Upper lobe of left lung (tissue), 6 donors: ENCODE results near the gene ABCD4. TPM values are rescaled to one million over a fixed set of nuclear protein-coding genes. Genes with fewer than 3 reads are reported as not detected.

Experiments
- ATAC-seq, 2 donors: fragments of 200-7000 bp; cut with Tn5 transposase; one replicate each; pipeline ENCODE4 v1.9.1; 2022; ENCODE audit warnings: mild to moderate bottlenecking in 2 of 2, moderate library complexity in 2 of 2; ENCODE audit not compliant: low FRiP score in 2 of 2
- DNase-seq, 2 donors: peaks; one replicate each; pipeline ENCODE4 v3.0.0-alpha.2; 2019 to 2020
- H3K27ac ChIP-seq, 4 donors: fragments of 200-600 bp; sonication (generic); one replicate each; pipeline ENCODE4 v1.5.1; 2016 to 2019
- H3K27me3 ChIP-seq, 4 donors: fragments of 200-600 bp; sonication (generic); one replicate each; pipeline ENCODE4 v1.5.1; 2017 to 2019
- H3K36me3 ChIP-seq, 4 donors: fragments of 200-600 bp; sonication (generic); one replicate each; pipeline ENCODE4 v1.5.1; 2016 to 2019
- H3K4me1 ChIP-seq, 4 donors: fragments of 200-600 bp; sonication (generic); one replicate each; pipeline ENCODE4 v1.5.1; 2018 to 2019
- H3K4me3 ChIP-seq, 4 donors: fragments of 200-600 bp; sonication (generic); one replicate each; pipeline ENCODE4 v1.5.1; 2017 to 2019; ENCODE audit warnings: mild to moderate bottlenecking in 2 of 4, moderate library complexity in 1 of 4
- H3K9me3 ChIP-seq, 4 donors: fragments of 200-600 bp; sonication (generic); one replicate each; pipeline ENCODE4 v1.5.1; 2018 to 2019
- CTCF ChIP-seq, 6 experiments: fragments of 450-650 bp in 4 of 6; fragments of 200-600 bp in 2 of 6; sonication (generic) in 2 of 6; IDR thresholded peaks; one replicate each; pipeline ENCODE4 v1.5.1; 2016 to 2019; ENCODE audit warnings: antibody characterized with exemption in 6 of 6
- EP300 ChIP-seq, 4 donors: sonication (generic); formaldehyde crosslinking; IDR thresholded peaks; one replicate each; pipeline ENCODE4 v1.5.1; 2017; ENCODE audit warnings: antibody characterized with exemption in 4 of 4, control low read depth in 2 of 4
- POLR2A ChIP-seq, 4 donors: fragments of 450-650 bp; IDR thresholded peaks; one replicate each; pipeline ENCODE4 v1.5.1; 2016 to 2017; ENCODE audit warnings: antibody characterized with exemption in 4 of 4, mild to moderate bottlenecking in 2 of 4
- POLR2AphosphoS5 ChIP-seq, 2 donors: sonication (generic); formaldehyde crosslinking; IDR thresholded peaks; one replicate each; pipeline ENCODE4 v1.5.1; 2017; ENCODE audit warnings: antibody characterized with exemption in 2 of 2
- WGBS, 2 donors: methylation state at CpG; one replicate each; pipeline ENCODE4 v1.1.5; 2017 to 2018; 5-methylcytosine and 5-hydroxymethylcytosine counted together
- total RNA-seq, 6 donors: library from RNA; depleted of rRNA in 4 of 6; stranded (reverse); fragments of >200 nt in 4 of 6; gene quantifications; one replicate each; pipeline versions ENCODE4 v1.1.0 to v1.2.1, GENCODE V29; 2016 to 2021
- donor health status: DM: no; HTN: no; CAD: no; lungs with moderate emphysema.
- donor health status: DM: no; HTN: yes; CAD: no; lungs with severe emphysema.

ABCD4 gene
- total RNA-seq, 6 donors from 2014 or later = 35.1 to 150 (median 52.5) TPM

GRCh38 chr14:74255281-74255680 is 47.5 kb downstream of the ABCD4 start:
- DNase-seq (no peak), ATAC-seq (no peak)
- no peaks in the 10 kb centered on the region for H3K36me3 ChIP-seq
- no peak overlapping the region for H3K27ac ChIP-seq
- peaks cover 0 to 5% (median 2%) of the 10 kb centered on the region in 4 donors for H3K27me3 ChIP-seq
- peaks cover 15 to 28% (median 21%) of the 10 kb centered on the region in 4 donors for H3K4me1 ChIP-seq
- no peak for TF ChIP-seq POLR2AphosphoS5 (IDR thresholded peaks at IDR 0.05)
- no peak for TF ChIP-seq CTCF (IDR thresholded peaks at IDR 0.05)
- no peak for TF ChIP-seq EP300 (IDR thresholded peaks at IDR 0.05)
- no peak for TF ChIP-seq POLR2A (IDR thresholded peaks at IDR 0.05)
- no peak overlapping the region for H3K4me3 ChIP-seq
- 84 to 85% methylated on average over 3 of the region's 3 CpGs for whole genome bisulfite sequencing, 2 donors
- no peaks in the 10 kb centered on the region for H3K9me3 ChIP-seq

- ATAC-seq (no peak), DNase-seq (no peak)
- H3K4me1 ChIP-seq = peaks cover 3 to 9% (median 8%) of the 10 kb centered on the region in 4 donors
- no peak overlapping the region for H3K27ac ChIP-seq
- TF ChIP-seq POLR2AphosphoS5 (IDR thresholded peaks at IDR 0.05) = no peak
- TF ChIP-seq POLR2A (IDR thresholded peaks at IDR 0.05) = no peak
- no peak for TF ChIP-seq CTCF (IDR thresholded peaks at IDR 0.05)
- TF ChIP-seq EP300 (IDR thresholded peaks at IDR 0.05) = no peak
- WGBS, 2 donors = 70 to 74% methylated on average over 12 of the region's 12 CpGs
- H3K4me3 ChIP-seq = no peak overlapping the region
- H3K9me3 ChIP-seq = no peaks in the 10 kb centered on the region
- no peaks in the 10 kb centered on the region for H3K36me3 ChIP-seq
- H3K27me3 ChIP-seq = no peaks in the 10 kb centered on the region
Measured at GRCh38 chr14:74249433-74250375, 53.0 kb downstream of the ABCD4 start.

- no peak for TF ChIP-seq CTCF (IDR thresholded peaks at IDR 0.05)
- TF ChIP-seq EP300 (IDR thresholded peaks at IDR 0.05) = no peak
- no peak for TF ChIP-seq POLR2A (IDR thresholded peaks at IDR 0.05)
- TF ChIP-seq POLR2AphosphoS5 (IDR thresholded peaks at IDR 0.05) = no peak
- H3K36me3 ChIP-seq = no peaks in the 10 kb centered on the region
- no peaks in the 10 kb centered on the region for H3K9me3 ChIP-seq
- ATAC-seq (no peak), DNase-seq (no peak)
- H3K27ac ChIP-seq = no peak overlapping the region
- peaks cover 3 to 9% (median 8%) of the 10 kb centered on the region in 4 donors for H3K4me1 ChIP-seq
- H3K27me3 ChIP-seq = peaks cover 0 to 9% (median 1%) of the 10 kb centered on the region in 4 donors
- WGBS, 2 donors = 61 to 65% methylated on average over 6 of the region's 6 CpGs
- H3K4me3 ChIP-seq = no peak overlapping the region
Measured at GRCh38 chr14:74248017-74248416, 54.7 kb downstream of the ABCD4 start.

GRCh38 chr14:74246542-74246941 is 56.2 kb downstream of the ABCD4 start:
- Histone ChIP-seq H3K27ac (no peak overlapping the region), H3K36me3 (no peaks in the 10 kb centered on the region), H3K4me1 (peaks cover 6 to 12% (median 9%) of the 10 kb centered on the region in 4 donors), H3K9me3 (no peaks in the 10 kb centered on the region), H3K27me3 (peaks cover 0 to 22% (median 9%) of the 10 kb centered on the region in 4 donors), H3K4me3 (no peak overlapping the region)
- TF ChIP-seq POLR2A (IDR thresholded peaks at IDR 0.05) = no peak
- no peak for TF ChIP-seq POLR2AphosphoS5 (IDR thresholded peaks at IDR 0.05)
- TF ChIP-seq EP300 (IDR thresholded peaks at IDR 0.05) = no peak
- TF ChIP-seq CTCF (IDR thresholded peaks at IDR 0.05) = no peak
- ATAC-seq (no peak), DNase-seq (no peak)
- 86 to 91% methylated on average over 4 to 8 of the region's 8 CpGs for WGBS, 2 donors
